HepG2 (cell line): Measurements from ENCODE around the gene IL11RA. TPM values are rescaled to one million over a fixed set of nuclear protein-coding genes. Genes with fewer than 3 reads are reported as not detected.

Experiments used
- ASH2L ChIP-seq: fragments of 300-600, 200-600 bp; sonication (generic); IDR thresholded peaks from 2 replicates; pipeline ENCODE4 v1.7.0; 2017; ENCODE audit warnings: low read depth, mild to moderate bottlenecking, moderate library complexity, mixed read lengths, low read length; ENCODE audit not compliant: insufficient read length
- BRCA1 ChIP-seq: sonication (generic); formaldehyde crosslinking; IDR thresholded peaks from 2 replicates; pipeline ENCODE4 v1.4.0; 2020; ENCODE audit warnings: missing genetic modification reagents
- E2F2 ChIP-seq: sonication (generic); formaldehyde crosslinking; IDR thresholded peaks from 2 replicates; pipeline ENCODE4 v1.4.0; 2020; ENCODE audit warnings: missing genetic modification reagents, borderline replicate concordance
- EED ChIP-seq: sonication (generic); formaldehyde crosslinking; IDR thresholded peaks from 2 replicates; pipeline ENCODE4 v1.5.0; 2020; ENCODE audit warnings: mild to moderate bottlenecking, missing genetic modification reagents
- GPBP1L1 ChIP-seq: sonication (generic); formaldehyde crosslinking; IDR thresholded peaks from 2 replicates; pipeline ENCODE4 v1.5.0; 2020; ENCODE audit warnings: mild to moderate bottlenecking, missing genetic modification reagents
- IKZF1 ChIP-seq: fragments of 450-650 bp; IDR thresholded peaks from 2 replicates; pipeline ENCODE4 v1.7.1; 2016
- KLF11 ChIP-seq: IDR thresholded peaks from 2 replicates; pipeline ENCODE4 v1.6.1; 2016; ENCODE audit warnings: missing compliant biosample characterization
- THAP9 ChIP-seq: sonication (generic); formaldehyde crosslinking; IDR thresholded peaks from 2 replicates; pipeline ENCODE4; 2020; ENCODE audit warnings: missing genetic modification reagents, mild to moderate bottlenecking, borderline replicate concordance
- ZBTB37 ChIP-seq: sonication (generic); formaldehyde crosslinking; IDR thresholded peaks from 2 replicates; pipeline ENCODE4 v1.4.0; 2020; ENCODE audit warnings: mild to moderate bottlenecking, missing genetic modification reagents
- ZMYM2 ChIP-seq: sonication (generic); formaldehyde crosslinking; IDR thresholded peaks from 2 replicates; pipeline ENCODE4 v1.8.0; 2022; ENCODE audit warnings: mild to moderate bottlenecking, missing genetic modification reagents
- ZNF10 ChIP-seq: sonication (generic); formaldehyde crosslinking; IDR thresholded peaks from 2 replicates; pipeline ENCODE4 v1.4.0; 2020; ENCODE audit warnings: mild to moderate bottlenecking, low read depth, missing genetic modification reagents, borderline replicate concordance
- ZNF263 ChIP-seq: sonication (generic); formaldehyde crosslinking; IDR thresholded peaks from 2 replicates; pipeline ENCODE4 v1.4.0; 2020; ENCODE audit warnings: missing genetic modification reagents
- ZNF703 ChIP-seq: sonication (generic); formaldehyde crosslinking; IDR thresholded peaks from 2 replicates; pipeline ENCODE4 v1.5.1; 2020; ENCODE audit warnings: missing genetic modification reagents, mild to moderate bottlenecking, moderate library complexity, borderline replicate concordance
- polyA plus RNA-seq, 8 experiments: library from polyadenylated mRNA; depleted of rRNA in 3 of 8; stranded (reverse) in 7 of 8; unstranded in 1 of 8; fragments of >200 nt; fragmentation: Illumina TruSeq in 4 of 8; extraction: Trizol in 4 of 8; gene quantifications; 2 replicates each; pipeline versions ENCODE4 v1.2.1 to v1.2.3, GENCODE V29; 2011 to 2016; ENCODE audit warnings: low read depth in 4 of 8, missing spikeins in 1 of 8, mixed read lengths in 1 of 8; ENCODE audit not compliant: insufficient read depth in 1 of 8
- total RNA-seq, 5 experiments: library from RNA; depleted of rRNA; stranded (reverse); fragments of >200 nt; fragmentation: Illumina TruSeq; extraction: Trizol; gene quantifications; 2 replicates each; pipeline ENCODE4 v1.2.3, GENCODE V29; 2016; ENCODE audit warnings: low read depth in 1 of 5
- TF ChIP-seq, protein P1 (sequence below): sonication (generic); formaldehyde crosslinking; IDR thresholded peaks from 2 replicates; pipeline ENCODE4 v1.4.0; 2020; ENCODE audit warnings: mild to moderate bottlenecking, missing genetic modification reagents
- TF ChIP-seq, protein P2 (sequence below): sonication (generic); formaldehyde crosslinking; IDR thresholded peaks from 2 replicates; pipeline ENCODE4 v1.5.0; 2020; ENCODE audit warnings: missing genetic modification reagents, mild to moderate bottlenecking, borderline replicate concordance
- TF ChIP-seq, protein P3 (sequence below): IDR thresholded peaks from 2 replicates; pipeline ENCODE4 v1.6.1; 2016; ENCODE audit warnings: mild to moderate bottlenecking

Gene IL11RA
- total and polyA plus RNA-seq, 2 of the 13 experiments (the other 11 are each of a cell fraction or from before 2014, with no cell fraction given) = 2.0 to 4.2 TPM

DNA sequence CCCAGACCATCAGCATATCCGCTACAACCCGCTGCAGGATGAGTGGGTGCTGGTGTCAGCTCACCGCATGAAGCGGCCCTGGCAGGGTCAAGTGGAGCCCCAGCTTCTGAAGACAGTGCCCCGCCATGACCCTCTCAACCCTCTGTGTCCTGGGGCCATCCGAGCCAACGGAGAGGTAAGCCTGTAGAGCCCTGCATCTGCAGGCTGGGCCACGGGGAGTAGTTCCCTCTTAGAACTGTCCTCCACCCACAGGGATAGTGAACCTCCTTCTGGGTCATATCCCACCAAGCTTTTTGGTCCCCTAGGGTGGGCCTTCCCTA is 4.9 kb upstream of the IL11RA start (continued):
- TF ChIP-seq GPBP1L1 (CRISPR knock-in tag) (no peak), ZBTB37 (CRISPR knock-in tag) (peak; percentile 12; the same call in 1 of the 2 replicates), THAP9 (CRISPR knock-in tag) (no peak), ASH2L (no peak), ZNF10 (no peak), ZMYM2 (CRISPR knock-in tag) (no peak), EED (CRISPR knock-in tag) (no peak), BRCA1 (no peak), ZNF263 (0 out of 2 replicates have a peak, but pooled peaks have one; percentile 1), KLF11 (CRISPR knock-in tag) (no peak), E2F2 (CRISPR knock-in tag) (0 out of 2 replicates have a peak, but pooled peaks have one; percentile 22), ZNF703 (0 out of 2 replicates have a peak, but pooled peaks have one; percentile 7), IKZF1 (no peak)
- TF ChIP-seq, protein P1, sequence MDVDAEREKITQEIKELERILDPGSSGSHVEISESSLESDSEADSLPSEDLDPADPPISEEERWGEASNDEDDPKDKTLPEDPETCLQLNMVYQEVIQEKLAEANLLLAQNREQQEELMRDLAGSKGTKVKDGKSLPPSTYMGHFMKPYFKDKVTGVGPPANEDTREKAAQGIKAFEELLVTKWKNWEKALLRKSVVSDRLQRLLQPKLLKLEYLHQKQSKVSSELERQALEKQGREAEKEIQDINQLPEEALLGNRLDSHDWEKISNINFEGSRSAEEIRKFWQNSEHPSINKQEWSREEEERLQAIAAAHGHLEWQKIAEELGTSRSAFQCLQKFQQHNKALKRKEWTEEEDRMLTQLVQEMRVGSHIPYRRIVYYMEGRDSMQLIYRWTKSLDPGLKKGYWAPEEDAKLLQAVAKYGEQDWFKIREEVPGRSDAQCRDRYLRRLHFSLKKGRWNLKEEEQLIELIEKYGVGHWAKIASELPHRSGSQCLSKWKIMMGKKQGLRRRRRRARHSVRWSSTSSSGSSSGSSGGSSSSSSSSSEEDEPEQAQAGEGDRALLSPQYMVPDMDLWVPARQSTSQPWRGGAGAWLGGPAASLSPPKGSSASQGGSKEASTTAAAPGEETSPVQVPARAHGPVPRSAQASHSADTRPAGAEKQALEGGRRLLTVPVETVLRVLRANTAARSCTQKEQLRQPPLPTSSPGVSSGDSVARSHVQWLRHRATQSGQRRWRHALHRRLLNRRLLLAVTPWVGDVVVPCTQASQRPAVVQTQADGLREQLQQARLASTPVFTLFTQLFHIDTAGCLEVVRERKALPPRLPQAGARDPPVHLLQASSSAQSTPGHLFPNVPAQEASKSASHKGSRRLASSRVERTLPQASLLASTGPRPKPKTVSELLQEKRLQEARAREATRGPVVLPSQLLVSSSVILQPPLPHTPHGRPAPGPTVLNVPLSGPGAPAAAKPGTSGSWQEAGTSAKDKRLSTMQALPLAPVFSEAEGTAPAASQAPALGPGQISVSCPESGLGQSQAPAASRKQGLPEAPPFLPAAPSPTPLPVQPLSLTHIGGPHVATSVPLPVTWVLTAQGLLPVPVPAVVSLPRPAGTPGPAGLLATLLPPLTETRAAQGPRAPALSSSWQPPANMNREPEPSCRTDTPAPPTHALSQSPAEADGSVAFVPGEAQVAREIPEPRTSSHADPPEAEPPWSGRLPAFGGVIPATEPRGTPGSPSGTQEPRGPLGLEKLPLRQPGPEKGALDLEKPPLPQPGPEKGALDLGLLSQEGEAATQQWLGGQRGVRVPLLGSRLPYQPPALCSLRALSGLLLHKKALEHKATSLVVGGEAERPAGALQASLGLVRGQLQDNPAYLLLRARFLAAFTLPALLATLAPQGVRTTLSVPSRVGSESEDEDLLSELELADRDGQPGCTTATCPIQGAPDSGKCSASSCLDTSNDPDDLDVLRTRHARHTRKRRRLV (CRISPR knock-in tag) = no peak
- TF ChIP-seq, protein P2, sequence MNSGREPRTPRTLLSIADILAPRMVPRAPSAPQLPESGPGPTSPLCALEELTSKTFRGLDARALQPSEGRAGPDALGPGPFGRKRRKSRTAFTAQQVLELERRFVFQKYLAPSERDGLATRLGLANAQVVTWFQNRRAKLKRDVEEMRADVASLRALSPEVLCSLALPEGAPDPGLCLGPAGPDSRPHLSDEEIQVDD (CRISPR knock-in tag) = no peak
- TF ChIP-seq, protein P3, sequence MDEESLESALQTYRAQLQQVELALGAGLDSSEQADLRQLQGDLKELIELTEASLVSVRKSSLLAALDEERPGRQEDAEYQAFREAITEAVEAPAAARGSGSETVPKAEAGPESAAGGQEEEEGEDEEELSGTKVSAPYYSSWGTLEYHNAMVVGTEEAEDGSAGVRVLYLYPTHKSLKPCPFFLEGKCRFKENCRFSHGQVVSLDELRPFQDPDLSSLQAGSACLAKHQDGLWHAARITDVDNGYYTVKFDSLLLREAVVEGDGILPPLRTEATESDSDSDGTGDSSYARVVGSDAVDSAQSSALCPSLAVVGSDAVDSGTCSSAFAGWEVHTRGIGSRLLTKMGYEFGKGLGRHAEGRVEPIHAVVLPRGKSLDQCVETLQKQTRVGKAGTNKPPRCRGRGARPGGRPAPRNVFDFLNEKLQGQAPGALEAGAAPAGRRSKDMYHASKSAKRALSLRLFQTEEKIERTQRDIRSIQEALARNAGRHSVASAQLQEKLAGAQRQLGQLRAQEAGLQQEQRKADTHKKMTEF = no peak
